Keratinocyte (primary cell): Measurements from ENCODE around the gene CAT. TPM values are rescaled to one million over a fixed set of nuclear protein-coding genes. Genes with fewer than 3 reads are reported as not detected.

ENCODE experiments used
- DNase-seq: peaks from one replicate; pipeline ENCODE4 v3.0.0-alpha.2; 2011; ENCODE audit warnings: low read depth, missing footprints, low spot score
- FAIRE-seq: peaks from 2 replicates; lab custom pipeline; 2011; peaks lifted over from hg19 to GRCh38; lab: Jason Lieb, UNC
- H2AFZ ChIP-seq: 2 replicates; pipeline ENCODE4 v1.6.0; 2012; ENCODE audit warnings: low read length, control low read depth, inconsistent platforms; ENCODE audit not compliant: control insufficient read depth
- H3K27ac ChIP-seq: 2 replicates; pipeline ENCODE4 v1.5.1; 2011; ENCODE audit warnings: low read length; ENCODE audit not compliant: control insufficient read depth, insufficient read depth
- H3K27me3 ChIP-seq: 3 replicates; pipeline ENCODE4 v1.6.0; 2011; ENCODE audit warnings: low read length; ENCODE audit not compliant: control insufficient read depth, insufficient read depth; ENCODE audit errors: extremely low read depth
- H3K36me3 ChIP-seq, 2 experiments: 2 replicates in 1 of 2; 3 replicates in 1 of 2; pipeline ENCODE4 v1.5.1; 2011; ENCODE audit warnings: low read length in 2 of 2, mild to moderate bottlenecking in 1 of 2; ENCODE audit not compliant: control insufficient read depth in 2 of 2, insufficient read depth in 2 of 2; ENCODE audit errors: extremely low read depth in 1 of 2
- H3K4me1 ChIP-seq: 3 replicates; pipeline ENCODE4 v1.5.1; 2011; ENCODE audit warnings: low read length; ENCODE audit not compliant: control insufficient read depth, insufficient read depth; ENCODE audit errors: extremely low read depth
- H3K4me2 ChIP-seq: 3 replicates; pipeline ENCODE4 v1.6.0; 2011; ENCODE audit warnings: low read depth, low read length; ENCODE audit not compliant: control insufficient read depth, insufficient read depth; ENCODE audit errors: extremely low read depth
- H3K4me3 ChIP-seq, 3 experiments: fragments of 200-600 bp in 1 of 3; sonication (generic) in 1 of 3; 2 replicates in 2 of 3; 3 replicates in 1 of 3; pipeline ENCODE4 v1.5.1; 2011 to 2016; ENCODE audit warnings: low read length in 3 of 3, mild to moderate bottlenecking in 3 of 3, control low read depth in 2 of 3, inconsistent platforms in 1 of 3, low read depth in 1 of 3, mixed read lengths in 1 of 3, mixed run types in 1 of 3, moderate library complexity in 1 of 3; ENCODE audit not compliant: control insufficient read depth in 2 of 3, insufficient read depth in 2 of 3; ENCODE audit errors: extremely low read depth in 1 of 3
- H3K79me2 ChIP-seq: 2 replicates; pipeline ENCODE4 v1.6.0; 2012; ENCODE audit warnings: low read length; ENCODE audit not compliant: control insufficient read depth, insufficient read depth
- H3K9ac ChIP-seq: 3 replicates; pipeline ENCODE4 v1.6.0; 2011; ENCODE audit warnings: low read length; ENCODE audit not compliant: control insufficient read depth, insufficient read depth; ENCODE audit errors: extremely low read depth
- H3K9me1 ChIP-seq: 3 replicates; pipeline ENCODE4 v1.6.0; 2011; ENCODE audit warnings: low read length; ENCODE audit not compliant: control insufficient read depth, insufficient read depth; ENCODE audit errors: extremely low read depth
- H3K9me3 ChIP-seq: 2 replicates; pipeline ENCODE4 v1.5.1; 2012; ENCODE audit warnings: low read depth, low read length; ENCODE audit not compliant: control insufficient read depth
- H4K20me1 ChIP-seq: 3 replicates; pipeline ENCODE4 v1.6.0; 2011; ENCODE audit warnings: low read length; ENCODE audit not compliant: control insufficient read depth, insufficient read depth; ENCODE audit errors: extremely low read depth
- CTCF ChIP-seq, 3 experiments: IDR thresholded peaks in 1 of 3; conservative IDR thresholded peaks in 1 of 3; optimal IDR thresholded peaks in 1 of 3; 2 replicates in 2 of 3; 3 replicates in 1 of 3; pipeline versions ENCODE3 to v1.5.1; 2011; ENCODE audit warnings: low read length in 3 of 3, mild to moderate bottlenecking in 3 of 3, moderate library complexity in 2 of 3, control low read depth in 1 of 3, inconsistent platforms in 1 of 3; ENCODE audit not compliant: insufficient read depth in 2 of 3; ENCODE audit errors: extremely low read depth in 1 of 3
- EZH2 ChIP-seq: IDR thresholded peaks from one replicate; pipeline ENCODE4 v1.6.1; 2012; ENCODE audit warnings: inconsistent platforms, mild to moderate bottlenecking, low read length, moderate library complexity
- dilution Hi-C: fragments of 300-500 bp; cut with MboI; formaldehyde crosslinking; loops from one replicate; pipeline ENCODE4 v1.7.0; 2020; ENCODE audit warnings: low sequenced_read_pairs; ENCODE audit not compliant: extremely low pct_ligation_motif_present
- polyA plus RNA-seq, 5 experiments: library from polyadenylated mRNA; depleted of rRNA in 3 of 5; stranded (reverse) in 3 of 5; stranded (forward) in 1 of 5; unstranded in 1 of 5; fragments of >200 nt; gene quantifications; 1 replicate in 1 of 5; 2 replicates in 3 of 5; 3 replicates in 1 of 5; pipeline versions ENCODE4 v1.2.1 to v1.2.3, GENCODE V29; 2011 to 2012; ENCODE audit warnings: missing spikeins in 2 of 5, low read depth in 1 of 5, low replicate concordance in 1 of 5
- small RNA-seq, 3 experiments: library from RNA; depleted of rRNA; stranded (forward); fragments of <200 nt; gene quantifications; one replicate each; pipeline ENCODE3, GENCODE V24; 2012; ENCODE audit warnings: low read depth in 3 of 3, low replicate concordance in 1 of 3; ENCODE audit not compliant: insufficient read length in 3 of 3

CAT gene
- polyA plus RNA-seq, 1 donor (not counting 4 experiments of a cell fraction or from before 2014, with no cell fraction given) = 94.8 TPM

GRCh38 chr11:34519595-34520235 is 81.0 kb downstream of the CAT start:
- no peak overlapping the region for H3K4me2 ChIP-seq
- H3K9me3 ChIP-seq = no peaks in the 10 kb centered on the region
- no peak for TF ChIP-seq EZH2
- no peak for TF ChIP-seq CTCF (optimal IDR thresholded peaks at IDR 0.05 in 1 of 3, IDR thresholded peaks at IDR 0.05 in 1 of 3, conservative IDR thresholded peaks at IDR 0.05 in 1 of 3; ENCODE audit: extremely low read depth in 1 of 3, insufficient read depth in 2 of 3, low read length in 3 of 3)
- DNase-seq (no peak), FAIRE-seq (no peak)
- H3K4me1 ChIP-seq = no peaks in the 10 kb centered on the region
- no peak overlapping the region for H2AFZ ChIP-seq
- no peaks in the 10 kb centered on the region for H3K79me2 ChIP-seq
- H3K36me3 ChIP-seq = no peaks in the 10 kb centered on the region
- dilution Hi-C loops = no loop called here
- H3K27ac ChIP-seq = no peak overlapping the region
- H4K20me1 ChIP-seq = no peaks in the 10 kb centered on the region
- H3K9me1 ChIP-seq = no peaks in the 10 kb centered on the region
- H3K4me3 ChIP-seq = no peak overlapping the region
- no peak overlapping the region for H3K9ac ChIP-seq
- H3K27me3 ChIP-seq = no peaks in the 10 kb centered on the region

- no peak overlapping the region for H3K4me2 ChIP-seq
- H3K79me2 ChIP-seq = no peaks in the 10 kb centered on the region
- no peak overlapping the region for H3K27ac ChIP-seq
- no peak for DNase-seq
- H3K27me3 ChIP-seq = no peaks in the 10 kb centered on the region
- dilution Hi-C loops = no loop called here
- no peaks in the 10 kb centered on the region for H3K9me1 ChIP-seq
- H3K4me3 ChIP-seq = no peak overlapping the region
- H3K36me3 ChIP-seq = no peaks in the 10 kb centered on the region
- no peaks in the 10 kb centered on the region for H4K20me1 ChIP-seq
- H3K9ac ChIP-seq = no peak overlapping the region
- TF ChIP-seq EZH2 (no peak), CTCF (optimal IDR thresholded peaks at IDR 0.05 in 1 of 3, IDR thresholded peaks at IDR 0.05 in 1 of 3, conservative IDR thresholded peaks at IDR 0.05 in 1 of 3; ENCODE audit: extremely low read depth in 1 of 3, insufficient read depth in 2 of 3, low read length in 3 of 3) (no peak)
- no peaks in the 10 kb centered on the region for H3K9me3 ChIP-seq
- no peak for FAIRE-seq
- no peak overlapping the region for H2AFZ ChIP-seq
- no peaks in the 10 kb centered on the region for H3K4me1 ChIP-seq
These were observed 82.5 kb downstream of the CAT start for GRCh38 chr11:34521265-34521664.

Small RNA genes lying within 50 kb of the gene (small RNA-seq; reads per million reads assigned to genes)
- gene AL035079.1 = 0 reads per million in 3 experiments

Other genes starting within 250 kb of the CAT start
- gene ABTB2, start 80.9 kb upstream of the CAT start, polyA plus RNA-seq = 1.0 to 2.5 TPM (median 1.6 TPM) in 3 replicates
- not detected in 3 replicates for gene ELF5, start 74.9 kb downstream of the CAT start, polyA plus RNA-seq
- 64.1 to 74.7 TPM (median 64.2 TPM) in 3 replicates for gene EHF, start 182.2 kb downstream of the CAT start, polyA plus RNA-seq